G401 (cell line): ENCODE measurements around the gene MBD3L2B. TPM values are rescaled to one million over a fixed set of nuclear protein-coding genes. Genes with fewer than 3 reads are reported as not detected.

ENCODE experiments used
- DNase-seq: peaks from one replicate; pipeline ENCODE4 v3.0.0-alpha.2; 2015; ENCODE audit warnings: low spot score
- in situ Hi-C: cut with HindIII; loops from 2 replicates; pipeline ENCODE4 v1.10.0; 2016; ENCODE audit warnings: low sequenced_read_pairs, mixed read lengths
- total RNA-seq: library from RNA; depleted of rRNA; stranded (reverse); fragments of >200 nt; shearing (Covaris generic); gene quantifications from 2 replicates; pipeline ENCODE4 v1.2.3, GENCODE V29; 2014; rRNA removed

MBD3L2B gene
- total RNA-seq, 1 experiment from 2014 or later = not detected

DNA sequence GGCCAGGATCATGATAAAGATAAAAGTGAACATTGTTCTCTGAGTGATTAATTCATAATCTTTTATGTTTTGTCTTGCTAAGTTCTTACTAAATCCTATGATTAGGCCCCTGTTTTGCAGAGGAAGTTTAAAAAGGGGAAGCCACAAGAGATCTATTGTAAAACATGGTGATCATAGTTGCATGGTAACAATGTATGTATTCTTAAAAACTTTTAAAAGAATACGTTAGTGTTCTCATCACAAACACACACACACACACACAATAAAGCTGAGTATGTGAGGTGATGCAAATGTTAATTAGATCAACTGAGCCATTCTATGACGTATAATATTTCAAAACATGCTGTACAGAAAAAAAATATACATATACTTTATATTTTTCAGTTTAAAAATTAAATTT, 51.2 kb downstream of the MBD3L2B start:
- in situ Hi-C loops = no loop called here
- no peak for DNase-seq

DNA sequence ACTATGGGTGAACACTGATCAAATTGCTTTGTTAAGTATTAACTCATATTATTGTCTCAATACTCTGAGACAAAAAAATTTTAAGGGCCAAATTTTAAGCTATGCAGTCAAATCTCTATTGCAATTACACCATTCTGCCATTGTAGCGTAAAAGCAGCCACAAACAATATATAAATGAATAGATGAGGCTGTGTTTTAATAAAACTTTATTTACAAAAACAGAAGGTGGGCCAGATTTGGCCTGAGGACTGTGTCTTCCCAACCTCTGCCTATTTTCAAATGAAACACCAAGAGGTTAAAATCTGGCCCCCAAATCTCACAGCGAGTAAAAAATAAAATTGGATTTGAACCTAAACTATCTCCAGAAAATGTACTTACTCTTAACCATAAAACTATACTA, 51.7 kb downstream of the MBD3L2B start:
- no peak for DNase-seq
- in situ Hi-C loops = no loop called here

Other genes starting within 250 kb of the MBD3L2B start
- gene VAV1, start 248.7 kb downstream of the MBD3L2B start, total RNA-seq = not detected in 2 replicates
- not detected in 2 replicates for gene ADGRE1, start 133.9 kb downstream of the MBD3L2B start, total RNA-seq
- gene MBD3L5, start 9.1 kb upstream of the MBD3L2B start, total RNA-seq = not detected in 2 replicates
- gene MBD3L4, start 18.7 kb upstream of the MBD3L2B start, total RNA-seq = not detected in 2 replicates
- gene MBD3L2, start 27.9 kb upstream of the MBD3L2B start, total RNA-seq = 2.3 and 9.6 TPM in 2 replicates
- 2.6 TPM in 1 of 2 replicates, not detected in the other for gene MBD3L3, start 37.2 kb upstream of the MBD3L2B start, total RNA-seq
- gene ZNF557, start 48.3 kb upstream of the MBD3L2B start, total RNA-seq = 7.9 and 14.6 TPM in 2 replicates